H1 (cell line): ENCODE results near the gene INVS. TPM values are rescaled to one million over a fixed set of nuclear protein-coding genes. Genes with fewer than 3 reads are reported as not detected.

ENCODE experiments used
- CTCF ChIA-PET: fragments of 300-600 bp; sonication (Branson Sonifier 250); formaldehyde crosslinking; loops from one replicate; lab custom pipeline; 2021; ENCODE audit not compliant: partially characterized antibody; lab: Charles Lee
- POLR2A ChIA-PET: fragments of 300-600 bp; sonication (Branson Sonifier 250); formaldehyde crosslinking; loops from one replicate; lab custom pipeline; 2021; ENCODE audit warnings: inconsistent platforms; ENCODE audit not compliant: partially characterized antibody; lab: Charles Lee
- DNase-seq, 2 experiments: peaks; one replicate each; pipeline versions ENCODE4 v3.0.0 to v3.0.0-alpha.2; 2010 to 2022; ENCODE audit warnings: low spot score in 2 of 2, low read depth in 1 of 2, mixed read lengths in 1 of 2
- FAIRE-seq: peaks from 2 replicates; lab custom pipeline; 2011; peaks lifted over from hg19 to GRCh38; lab: Jason Lieb, UNC
- H2AFZ ChIP-seq: 2 replicates; pipeline ENCODE4 v1.8.1; 2012; ENCODE audit warnings: low read length, inconsistent platforms
- H2AK5ac ChIP-seq: 2 replicates; pipeline ENCODE4 v1.6.1; 2013; ENCODE audit warnings: low read depth, low read length
- H2BK120ac ChIP-seq: replicated peaks from 2 replicates; pipeline ENCODE3; 2013; ENCODE audit warnings: low read depth, low read length, inconsistent platforms
- H2BK12ac ChIP-seq: 2 replicates; pipeline ENCODE4 v1.6.1; 2013; ENCODE audit warnings: low read depth, low read length
- H2BK15ac ChIP-seq: 2 replicates; pipeline ENCODE4 v1.6.1; 2013; ENCODE audit warnings: low read length
- H2BK20ac ChIP-seq: 2 replicates; pipeline ENCODE4 v1.6.1; 2013; ENCODE audit warnings: low read length
- H2BK5ac ChIP-seq: 2 replicates; pipeline ENCODE4 v1.6.1; 2013; ENCODE audit warnings: low read depth, low read length
- H3K14ac ChIP-seq: 2 replicates; pipeline ENCODE4 v1.6.1; 2013; ENCODE audit warnings: inconsistent platforms; ENCODE audit not compliant: insufficient read length
- H3K18ac ChIP-seq: 2 replicates; pipeline ENCODE4 v1.6.1; 2013; ENCODE audit warnings: low read length; ENCODE audit errors: extremely low read depth
- H3K23ac ChIP-seq: 2 replicates; pipeline ENCODE4 v1.6.1; 2013; ENCODE audit warnings: inconsistent platforms; ENCODE audit not compliant: insufficient read length
- H3K23me2 ChIP-seq: 2 replicates; pipeline ENCODE4 v1.6.1; 2013; ENCODE audit warnings: low read depth, low read length
- H3K27ac ChIP-seq: 2 replicates; pipeline ENCODE4 v1.6.1; 2011; ENCODE audit warnings: low read depth, low read length, inconsistent platforms
- H3K27me3 ChIP-seq, 4 experiments: replicated peaks in 1 of 4; 1 replicate in 1 of 4; 2 replicates in 3 of 4; pipeline versions ENCODE4 v1.6.1 to v1.8.1; 2011 to 2013; ENCODE audit warnings: low read length in 3 of 4, mild to moderate bottlenecking in 3 of 4, inconsistent platforms in 2 of 4, mixed read lengths in 2 of 4, moderate library complexity in 1 of 4; ENCODE audit not compliant: control insufficient read depth in 3 of 4, insufficient read depth in 3 of 4; ENCODE audit errors: extremely low read depth in 1 of 4
- H3K36me3 ChIP-seq, 4 experiments: 2 replicates each; pipeline versions ENCODE4 v1.6.1 to v1.8.1; 2011 to 2013; ENCODE audit warnings: mild to moderate bottlenecking in 4 of 4, low read length in 3 of 4, moderate library complexity in 2 of 4, control low read depth in 1 of 4, inconsistent platforms in 1 of 4; ENCODE audit not compliant: insufficient read depth in 4 of 4, control insufficient read depth in 2 of 4
- H3K4ac ChIP-seq: replicated peaks from 2 replicates; pipeline ENCODE3; 2013; ENCODE audit warnings: low read length, low read depth, mixed read lengths, inconsistent platforms; ENCODE audit not compliant: insufficient read length
- H3K4me1 ChIP-seq, 4 experiments: replicated peaks in 1 of 4; 1 replicate in 1 of 4; 2 replicates in 3 of 4; pipeline versions ENCODE4 v1.6.1 to v1.8.1; 2011 to 2013; ENCODE audit warnings: low read length in 3 of 4, inconsistent platforms in 2 of 4, mixed read lengths in 1 of 4; ENCODE audit not compliant: insufficient read depth in 4 of 4, control insufficient read depth in 3 of 4
- H3K4me2 ChIP-seq, 2 experiments: 2 replicates each; pipeline versions ENCODE4 v1.6.1 to v1.8.1; 2011 to 2013; ENCODE audit warnings: low read depth in 2 of 2, low read length in 2 of 2, control low read depth in 1 of 2, inconsistent platforms in 1 of 2, mild to moderate bottlenecking in 1 of 2; ENCODE audit not compliant: insufficient read depth in 1 of 2
- H3K4me3 ChIP-seq, 4 experiments: fragments of 200-600, 300-600 bp in 1 of 4; sonication (generic), shearing (Covaris generic), sonication (Bioruptor Twin) in 1 of 4; 2 replicates each; pipeline versions ENCODE4 v1.5.1 to v1.8.1; 2011 to 2016; ENCODE audit warnings: low read length in 4 of 4, low read depth in 3 of 4, control low read depth in 2 of 4, inconsistent platforms in 2 of 4, mild to moderate bottlenecking in 2 of 4, mixed read lengths in 1 of 4, moderate library complexity in 1 of 4; ENCODE audit not compliant: insufficient read depth in 2 of 4; ENCODE audit errors: extremely low read depth in 1 of 4
- H3K56ac ChIP-seq: replicated peaks from 2 replicates; pipeline ENCODE3; 2013; ENCODE audit warnings: low read depth, mild to moderate bottlenecking, mixed read lengths, low read length, inconsistent platforms; ENCODE audit not compliant: insufficient read length
- H3K79me1 ChIP-seq: 2 replicates; pipeline ENCODE4 v1.6.1; 2013; ENCODE audit warnings: low read depth, low read length, control low read depth
- H3K79me2 ChIP-seq, 2 experiments: 2 replicates each; pipeline versions ENCODE4 v1.6.1 to v1.8.1; 2012 to 2013; ENCODE audit warnings: low read length in 2 of 2, mild to moderate bottlenecking in 2 of 2, inconsistent platforms in 1 of 2; ENCODE audit not compliant: insufficient read depth in 2 of 2, control insufficient read depth in 1 of 2
- H3K9ac ChIP-seq, 4 experiments: replicated peaks in 1 of 4; 1 replicate in 1 of 4; 2 replicates in 3 of 4; pipeline versions ENCODE4 v1.6.1 to v1.8.1; 2011 to 2013; ENCODE audit warnings: low read depth in 3 of 4, low read length in 3 of 4, control low read depth in 2 of 4, mild to moderate bottlenecking in 2 of 4, moderate library complexity in 2 of 4, inconsistent platforms in 1 of 4; ENCODE audit errors: extremely low read depth in 1 of 4
- H3K9me3 ChIP-seq, 2 experiments: 2 replicates each; pipeline versions ENCODE4 v1.6.1 to v1.8.1; 2012 to 2013; ENCODE audit warnings: mild to moderate bottlenecking in 2 of 2, moderate library complexity in 2 of 2, control low read depth in 1 of 2, inconsistent platforms in 1 of 2, low read depth in 1 of 2, low read length in 1 of 2, mixed read lengths in 1 of 2; ENCODE audit not compliant: insufficient read depth in 2 of 2
- H4K20me1 ChIP-seq, 2 experiments: replicated peaks in 1 of 2; 2 replicates each; pipeline versions ENCODE3 to v1.8.1; 2011 to 2013; ENCODE audit warnings: inconsistent platforms in 2 of 2, low read length in 2 of 2, mild to moderate bottlenecking in 1 of 2; ENCODE audit not compliant: insufficient read depth in 2 of 2, control insufficient read depth in 1 of 2
- H4K5ac ChIP-seq: 2 replicates; pipeline ENCODE4 v1.6.1; 2013; ENCODE audit warnings: low read length, low read depth, mixed read lengths, inconsistent platforms; ENCODE audit not compliant: insufficient read length
- H4K8ac ChIP-seq: 2 replicates; pipeline ENCODE4 v1.8.0; 2013; ENCODE audit warnings: mild to moderate bottlenecking, moderate library complexity, low read length, inconsistent platforms; ENCODE audit not compliant: insufficient read depth; ENCODE audit errors: extremely low read depth
- H4K91ac ChIP-seq: replicated peaks from 2 replicates; pipeline ENCODE3; 2013; ENCODE audit warnings: low read length, mixed read lengths, inconsistent platforms; ENCODE audit not compliant: insufficient read length
- CHD2 ChIP-seq: IDR thresholded peaks from 2 replicates; pipeline ENCODE4 v1.6.1; 2012; ENCODE audit warnings: low read length, improper control_type of control experiment
- EP300 ChIP-seq, 2 experiments: IDR thresholded peaks; 1 replicate in 1 of 2; 2 replicates in 1 of 2; pipeline ENCODE4 v1.6.1; 2011 to 2012; ENCODE audit warnings: low read depth in 2 of 2, low read length in 2 of 2, mild to moderate bottlenecking in 2 of 2, borderline replicate concordance in 1 of 2, inconsistent platforms in 1 of 2, moderate library complexity in 1 of 2
- JUN ChIP-seq: IDR thresholded peaks from 2 replicates; pipeline ENCODE4 v1.6.1; 2011; ENCODE audit warnings: low read depth, mild to moderate bottlenecking, improper control_type of control experiment, low read length
- KDM4A ChIP-seq: IDR thresholded peaks from one replicate; pipeline ENCODE4 v1.7.1; 2012; ENCODE audit warnings: low read depth, mild to moderate bottlenecking, moderate library complexity, low read length, inconsistent platforms; ENCODE audit not compliant: severe bottlenecking
- PHF8 ChIP-seq: fragments of 200-600 bp; sonication (generic); conservative IDR thresholded peaks from 2 replicates; pipeline ENCODE4 v1.7.1; 2012; ENCODE audit warnings: low read depth, mild to moderate bottlenecking, inconsistent platforms, low read length, moderate library complexity
- POU5F1 ChIP-seq: IDR thresholded peaks from 2 replicates; pipeline ENCODE4 v1.6.1; 2011; ENCODE audit warnings: low read depth, mild to moderate bottlenecking, low read length, moderate library complexity
- RAD21 ChIP-seq, 2 experiments: IDR thresholded peaks in 1 of 2; conservative IDR thresholded peaks in 1 of 2; 2 replicates each; pipeline ENCODE4 v1.6.1; 2011; ENCODE audit warnings: low read depth in 2 of 2, low read length in 2 of 2, improper control_type of control experiment in 1 of 2, inconsistent platforms in 1 of 2, mild to moderate bottlenecking in 1 of 2, moderate library complexity in 1 of 2
- SIRT6 ChIP-seq: IDR thresholded peaks from one replicate; pipeline ENCODE4 v1.7.1; 2012; ENCODE audit warnings: low read length, inconsistent platforms
- SIX5 ChIP-seq: IDR thresholded peaks from 2 replicates; pipeline ENCODE4 v1.6.1; 2011; ENCODE audit warnings: mild to moderate bottlenecking, low read depth, low read length
- SUZ12 ChIP-seq: fragments of 200-600 bp; sonication (generic); IDR thresholded peaks from 2 replicates; pipeline ENCODE4 v1.6.1; 2012; ENCODE audit warnings: mild to moderate bottlenecking, inconsistent platforms, low read length, moderate library complexity, mixed read lengths
- USF2 ChIP-seq: IDR thresholded peaks from 2 replicates; pipeline ENCODE4 v1.6.1; 2011; ENCODE audit warnings: low read length, improper control_type of control experiment
- YY1 ChIP-seq: IDR thresholded peaks from 2 replicates; pipeline ENCODE4 v1.6.1; 2011; ENCODE audit warnings: low read depth, mild to moderate bottlenecking, low read length
- WGBS, 2 experiments: shearing (Covaris generic) in 1 of 2; methylation state at CpG; one replicate each; pipeline versions ENCODE4 v1.1.6 to v1.1.7; 2013 to 2015; ENCODE audit warnings: low lambda C conversion rate in 2 of 2, mixed read lengths in 2 of 2, inconsistent platforms in 1 of 2, low coverage in 1 of 2, missing lambda C conversion rate in 1 of 2; ENCODE audit not compliant: insufficient replicate concordance in 2 of 2, insufficient coverage in 1 of 2, insufficient read length in 1 of 2; ENCODE audit errors: extremely low coverage in 1 of 2, missing lambda C conversion rate in 1 of 2; 5-methylcytosine and 5-hydroxymethylcytosine counted together
- polyA plus RNA-seq, 7 experiments: library from polyadenylated mRNA; depleted of rRNA in 3 of 7; stranded (reverse) in 5 of 7; unstranded in 2 of 7; fragments of >200 nt in 5 of 7; fragments of 200-250 nt in 2 of 7; gene quantifications; 1 replicate in 5 of 7; 2 replicates in 1 of 7; 4 replicates in 1 of 7; pipeline versions ENCODE4 v1.2.1 to v1.2.3, GENCODE V29; 2011 to 2013; ENCODE audit warnings: missing spikeins in 2 of 7, mixed read lengths in 2 of 7
- total RNA-seq: library from RNA; stranded (reverse); fragmentation: NEBNext Ultra II Directional; extraction: Animal tissue kit (Norgen Biotek cat#: 25700); gene quantifications from 2 replicates; pipeline ENCODE4 v1.2.1, GENCODE V29; 2021

INVS gene
- total and polyA plus RNA-seq, 2 of the 8 experiments (the other 6 are each of a cell fraction or from before 2014, with no cell fraction given) = 4.1 to 6.9 TPM

GRCh38 chr9:100346836-100347235 lies 247.8 kb downstream of the INVS start:
- Histone ChIP-seq H2BK5ac (no peak overlapping the region), H2AK5ac (no peak overlapping the region), H3K4me2 (no peak overlapping the region), H4K20me1 (peaks cover 26 to 37% of the 10 kb centered on the region in 2 experiments), H3K9ac (no peak overlapping the region), H3K18ac (no peak overlapping the region), H4K91ac (no peak overlapping the region), H3K4me1 (peaks cover 5 to 12% (median 7%) of the 10 kb centered on the region in 4 experiments; a peak in 6 of 7 replicates), H3K27ac (no peak overlapping the region), H3K79me2 (peaks cover 51 to 98% of the 10 kb centered on the region in 2 experiments), H2BK15ac (no peak overlapping the region), H2BK20ac (no peak overlapping the region), H3K4ac (no peak overlapping the region), H4K5ac (no peak overlapping the region), H3K27me3 (no peaks in the 10 kb centered on the region), H3K36me3 (peaks cover 0 to 36% (median 17%) of the 10 kb centered on the region in 4 experiments; a peak in 7 of 8 replicates), H4K8ac (no peak overlapping the region; the same call in 1 of the 2 replicates), H2BK120ac (no peak overlapping the region), H3K79me1 (peaks cover 5% of the 10 kb centered on the region), H3K56ac (no peak overlapping the region), H3K14ac (no peak overlapping the region), H3K23ac (no peak overlapping the region), H3K23me2 (peaks cover 3% of the 10 kb centered on the region; the same call in 1 of the 2 replicates), H3K9me3 (no peaks in the 10 kb centered on the region), H2AFZ (no peak overlapping the region), H2BK12ac (no peak overlapping the region), H3K4me3 (no peak overlapping the region)
- no peak for TF ChIP-seq POU5F1
- TF ChIP-seq SUZ12 = no peak
- TF ChIP-seq SIX5 = no peak
- TF ChIP-seq JUN = no peak
- no peak for TF ChIP-seq RAD21 (IDR thresholded peaks at IDR 0.05 in 1 of 2, conservative IDR thresholded peaks at IDR 0.05 in 1 of 2; ENCODE audit: low read depth in 2 of 2, low read length in 2 of 2)
- TF ChIP-seq KDM4A = no peak
- TF ChIP-seq USF2 = no peak
- TF ChIP-seq CHD2 = no peak
- TF ChIP-seq YY1 = no peak
- TF ChIP-seq SIRT6 = no peak
- no peak for TF ChIP-seq EP300 (IDR thresholded peaks at IDR 0.05; ENCODE audit: borderline replicate concordance in 1 of 2, low read depth in 2 of 2, low read length in 2 of 2)
- no peak for TF ChIP-seq PHF8
- POLR2A ChIA-PET = interaction anchor here (1.0 kb wide), 1 partner anchor 9 kb away, joined by 3 read pairs; no protein-coding TSS in a partner anchor
- WGBS, 2 experiments = 82% methylated on average over 3 of the region's 3 CpGs; no CpG with 5 or more reads in 1 of the 2 experiments
- DNase-seq (no peak), FAIRE-seq (no peak)
- CTCF ChIA-PET = interaction anchor here (1.0 to 2.3 kb wide), 2 partner anchors 91 to 120 kb away, joined by 4 to 6 read pairs; no protein-coding TSS in a partner anchor
